Posterior vena cava (tissue), 2 donors: Measurements from ENCODE around the gene SARM1. TPM values are rescaled to one million over a fixed set of nuclear protein-coding genes. Genes with fewer than 3 reads are reported as not detected.
A peak's percentile ranks its signal among the peaks of the same experiment; 100 is the strongest.

Source experiments
- DNase-seq: peaks from one replicate; pipeline ENCODE4 v3.0.0-alpha.2; 2020; ENCODE audit warnings: low spot score
- intact Hi-C, 2 donors: fragments of 100-400 bp; cut with DNase I; formaldehyde crosslinking; loops; one replicate each; pipeline versions ENCODE4 v1.14.1 to v1.14.2; 2022 to 2023
- total RNA-seq, 2 donors: library from RNA; stranded (reverse); fragmentation: NEBNext Ultra II Directional; extraction: Animal tissue kit (Norgen Biotek cat#: 25700); gene quantifications; one replicate each; pipeline ENCODE4 v1.2.1, GENCODE V29; 2021
- donor health status: DM: yes; HTN: yes; CAD: no.
- donor health status: DM: yes; HTN: yes; CAD: no.

SARM1 gene
- total RNA-seq, 2 donors from 2014 or later: 15.0 to 16.1 TPM

DNA sequence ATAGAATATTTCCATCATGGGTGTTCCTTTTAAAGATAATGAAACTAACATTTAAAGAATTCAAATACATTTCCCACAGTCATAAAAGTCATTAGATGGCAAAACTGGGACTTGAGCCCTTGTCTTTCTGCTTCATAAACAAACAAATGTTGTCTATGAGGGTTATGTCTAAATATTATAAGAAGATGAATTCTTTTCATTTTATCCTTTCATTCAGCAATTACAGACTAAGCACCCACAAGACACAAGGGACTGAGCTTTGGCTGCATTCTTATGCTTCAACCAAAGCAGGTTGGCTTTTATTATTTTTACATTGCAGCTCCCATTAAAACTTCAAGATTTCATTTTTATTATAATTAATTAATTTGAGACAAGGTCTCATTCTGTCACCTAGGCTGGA, 14.9 kb downstream of the SARM1 start:
- intact Hi-C loops: no loop called here
- DNase-seq: no peak

GRCh38 chr17:28388106-28388505, 16.6 kb downstream of the SARM1 start:
- intact Hi-C loops: no loop called here
- DNase-seq: peak; percentile 71

GRCh38 chr17:28390141-28390540, 18.6 kb downstream of the SARM1 start:
- intact Hi-C loops: no loop called here
- DNase-seq: no peak

- DNase-seq: peak; percentile 1
- intact Hi-C loops: no loop called here
Observed at GRCh38 chr17:28390563-28390962, 19.1 kb downstream of the SARM1 start.

- intact Hi-C loops: no loop called here
- no peak for DNase-seq
Observed at GRCh38 chr17:28390984-28391383, 19.5 kb downstream of the SARM1 start.

- peak; percentile 43 for DNase-seq
- intact Hi-C loops: no loop called here
Observed at GRCh38 chr17:28391401-28391800, 19.9 kb downstream of the SARM1 start.

- intact Hi-C loops: no loop called here
- DNase-seq: peak; percentile 85
Observed at GRCh38 chr17:28392491-28392890, 21.0 kb downstream of the SARM1 start.

- peak; percentile 15 for DNase-seq
Observed at GRCh38 chr17:28394337-28395116, 23.0 kb downstream of the SARM1 start.

DNA sequence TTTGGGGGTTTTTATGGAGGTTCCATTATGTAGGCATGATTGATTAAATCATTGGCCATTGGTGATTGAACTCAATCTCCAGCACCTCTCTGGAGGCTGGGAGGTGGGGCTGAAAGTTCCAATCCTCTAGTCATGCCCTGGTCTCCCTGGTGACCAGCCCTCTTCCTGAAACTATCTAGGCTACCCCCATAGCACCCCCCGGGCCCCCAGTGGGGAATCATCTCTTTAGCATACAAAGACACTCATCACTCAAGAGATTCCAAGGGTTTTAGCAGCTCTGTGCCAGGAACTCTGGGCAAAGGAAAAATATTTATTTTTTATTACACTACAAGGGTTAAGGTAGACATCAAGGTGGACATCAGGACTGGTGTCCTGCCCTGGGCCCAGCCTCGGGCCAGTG, 23.9 kb downstream of the SARM1 start:
- intact Hi-C loops: no loop called here
- peak; percentile 32 for DNase-seq

More at GRCh38 chr17:28394337-28395116, 23.0 kb downstream of the SARM1 start:
- intact Hi-C loops: no loop called here

DNA sequence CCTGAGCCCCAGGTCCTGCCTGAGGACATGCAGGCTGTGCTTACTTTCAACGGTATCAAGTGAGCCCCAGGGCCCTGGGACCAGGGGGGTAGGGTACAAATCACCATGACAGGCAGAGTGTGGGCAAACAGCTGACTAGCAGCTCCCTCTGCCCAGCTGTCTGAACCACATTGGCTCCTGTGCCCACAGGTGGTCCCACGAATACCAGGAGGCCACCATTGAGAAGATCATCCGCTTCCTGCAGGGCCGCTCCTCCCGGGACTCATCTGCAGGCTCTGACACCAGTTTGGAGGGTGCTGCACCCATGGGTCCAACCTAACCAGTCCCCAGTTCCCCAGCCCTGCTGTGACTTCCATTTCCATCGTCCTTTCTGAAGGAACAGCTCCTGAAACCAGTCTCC, 24.5 kb downstream of the SARM1 start:
- DNase-seq: no peak
- intact Hi-C loops: no loop called here

DNA sequence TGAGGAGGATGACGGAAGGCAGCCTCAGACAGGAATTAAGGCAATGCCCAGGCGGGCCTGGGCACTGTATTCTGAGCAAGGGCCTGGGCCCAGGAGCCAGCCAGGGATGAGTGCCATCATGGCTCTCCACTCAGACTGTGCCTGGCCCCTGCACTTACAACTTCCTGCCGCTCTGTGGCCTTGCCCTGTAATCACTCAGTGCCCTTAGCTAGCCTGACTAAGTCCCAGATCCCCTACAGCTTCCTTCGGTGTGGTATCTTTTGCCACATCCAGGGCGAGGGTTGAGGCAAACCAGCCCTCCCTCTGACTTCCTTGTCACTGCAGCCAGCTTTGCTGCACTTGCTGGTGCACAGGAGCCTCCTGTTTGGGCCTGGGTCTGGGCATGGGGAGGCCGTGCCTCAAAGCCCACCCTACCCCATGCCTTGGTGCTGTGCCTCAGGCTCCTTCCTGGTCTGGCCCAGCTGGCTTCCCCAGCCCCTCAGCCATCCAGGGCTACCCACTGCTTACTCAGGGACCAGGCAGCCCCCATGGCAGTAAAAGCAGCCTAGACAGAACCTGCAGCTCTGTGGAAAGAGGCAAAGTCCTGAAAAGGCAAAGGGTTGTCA, 25.2 kb downstream of the SARM1 start:
- peak; percentile 73 for DNase-seq
- intact Hi-C loops: no loop called here

GRCh38 chr17:28397275-28397674, 25.8 kb downstream of the SARM1 start:
- intact Hi-C loops: no loop called here
- no peak for DNase-seq

DNA sequence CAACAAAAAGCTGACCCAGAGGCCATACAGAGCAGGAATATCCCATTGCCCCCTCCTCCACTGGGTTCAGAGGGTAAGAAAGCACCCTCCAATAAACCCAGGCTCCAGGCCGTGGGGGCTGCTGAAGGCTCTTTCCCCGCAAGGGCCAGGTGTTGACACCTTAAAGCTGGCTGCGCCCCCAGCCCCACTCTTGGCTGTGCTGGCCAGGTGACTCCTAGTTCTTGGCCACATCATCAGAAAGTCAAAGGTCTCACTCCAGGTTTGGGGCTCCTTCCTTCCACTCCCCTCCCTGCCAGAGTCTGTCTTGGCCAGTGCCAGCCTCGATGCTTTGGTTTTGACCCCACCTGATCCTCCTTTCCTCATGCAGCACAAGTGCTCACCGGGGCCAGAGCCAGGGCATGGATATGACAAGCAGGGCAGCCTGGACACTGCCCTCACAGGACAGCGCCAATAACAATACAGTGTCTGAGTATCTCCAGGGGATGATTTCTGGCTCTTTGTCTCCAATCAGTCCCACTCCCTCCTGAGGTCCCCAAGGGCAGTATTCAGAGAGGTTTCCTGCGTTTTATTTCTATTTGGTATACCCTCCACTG, 26.3 kb downstream of the SARM1 start:
- intact Hi-C loops: no loop called here
- no peak for DNase-seq

DNA sequence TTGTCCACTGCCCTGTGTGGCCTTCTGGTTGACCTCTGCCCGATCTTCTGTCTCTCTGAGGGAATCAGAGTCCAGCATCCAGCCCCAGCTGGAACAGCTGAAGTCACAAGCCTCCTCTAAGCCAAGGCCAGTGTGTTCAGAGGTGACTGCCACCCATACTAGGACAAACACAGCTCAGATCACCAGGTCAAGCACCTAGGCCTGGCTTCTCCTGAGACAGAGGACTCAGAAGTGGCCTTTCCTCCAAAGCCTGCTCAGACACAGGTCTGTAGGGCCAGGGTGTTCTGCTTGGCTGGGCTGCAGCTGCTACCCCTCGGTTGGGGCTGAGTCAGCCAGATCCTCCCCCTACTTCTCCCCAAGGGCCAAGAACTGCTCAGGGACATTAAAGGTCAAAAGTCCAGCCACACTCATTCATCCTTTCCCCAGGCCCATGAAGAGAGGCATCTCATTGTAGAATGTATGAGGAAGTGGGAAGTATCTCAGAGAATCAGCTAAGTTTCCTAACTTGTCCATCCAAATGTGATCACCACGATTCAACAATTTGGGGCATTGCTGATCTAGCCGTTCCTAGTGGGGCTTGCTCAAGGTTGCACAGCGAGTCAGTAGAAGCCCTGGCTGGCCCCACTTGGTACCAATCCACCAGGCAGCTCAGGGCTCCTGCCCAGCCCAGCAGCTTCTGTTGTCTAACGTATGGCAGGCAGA, 26.9 kb downstream of the SARM1 start:
- intact Hi-C loops: no loop called here
- DNase-seq: peak; percentile 78

GRCh38 chr17:28399808-28400207, 28.3 kb downstream of the SARM1 start:
- DNase-seq: no peak
- intact Hi-C loops: no loop called here

GRCh38 chr17:28402224-28402630, 30.7 kb downstream of the SARM1 start:
- intact Hi-C loops: no loop called here
- DNase-seq: no peak

- intact Hi-C loops: no loop called here
- DNase-seq: no peak
Observed at GRCh38 chr17:28402844-28403243, 31.4 kb downstream of the SARM1 start.

- no peak for DNase-seq
- intact Hi-C loops: no loop called here
Observed at GRCh38 chr17:28404007-28404406, 32.5 kb downstream of the SARM1 start.

DNA sequence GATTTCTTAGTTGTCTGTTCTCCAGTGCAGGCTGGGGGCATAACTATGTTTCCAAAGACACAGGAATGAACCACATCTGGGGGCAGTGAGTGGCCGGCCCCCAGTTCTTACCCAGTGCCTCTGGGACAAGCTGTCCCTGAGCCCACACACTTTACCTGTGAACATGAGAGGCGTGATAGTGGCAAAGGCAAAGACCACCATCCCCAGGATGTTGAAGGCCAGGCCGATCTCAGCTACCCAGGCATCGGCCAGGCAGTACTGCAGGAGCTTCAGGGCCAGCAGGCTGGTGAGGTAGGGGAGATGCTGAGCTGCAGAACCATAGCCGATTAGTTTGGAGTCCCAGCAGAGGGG, 32.9 kb downstream of the SARM1 start:
- no peak for DNase-seq
- intact Hi-C loops: no loop called here
